Measurements from ENCODE around the gene ANKRD33B.

DNA sequence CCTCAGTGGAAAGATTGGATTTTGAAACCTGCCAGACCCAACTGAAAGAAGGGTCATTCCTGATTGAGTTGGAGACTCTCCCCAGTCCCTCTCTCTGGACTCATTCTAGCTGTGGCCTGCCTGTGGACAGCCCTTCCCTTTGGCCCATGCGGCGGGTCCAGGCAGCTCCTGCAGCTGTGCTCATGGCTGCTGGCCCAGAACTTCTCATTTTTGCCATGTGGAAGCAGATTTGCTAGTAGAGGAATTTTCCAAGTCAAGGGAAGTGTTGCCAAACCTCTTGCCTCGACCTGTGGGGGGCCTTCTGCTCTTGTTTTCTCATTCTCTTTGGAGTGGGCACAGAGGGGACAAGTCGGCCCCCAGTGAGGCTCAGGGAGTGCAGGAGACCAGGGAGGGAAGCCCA, 89.2 kb downstream of the ANKRD33B start:
- TF ChIP-seq, protein P1, sequence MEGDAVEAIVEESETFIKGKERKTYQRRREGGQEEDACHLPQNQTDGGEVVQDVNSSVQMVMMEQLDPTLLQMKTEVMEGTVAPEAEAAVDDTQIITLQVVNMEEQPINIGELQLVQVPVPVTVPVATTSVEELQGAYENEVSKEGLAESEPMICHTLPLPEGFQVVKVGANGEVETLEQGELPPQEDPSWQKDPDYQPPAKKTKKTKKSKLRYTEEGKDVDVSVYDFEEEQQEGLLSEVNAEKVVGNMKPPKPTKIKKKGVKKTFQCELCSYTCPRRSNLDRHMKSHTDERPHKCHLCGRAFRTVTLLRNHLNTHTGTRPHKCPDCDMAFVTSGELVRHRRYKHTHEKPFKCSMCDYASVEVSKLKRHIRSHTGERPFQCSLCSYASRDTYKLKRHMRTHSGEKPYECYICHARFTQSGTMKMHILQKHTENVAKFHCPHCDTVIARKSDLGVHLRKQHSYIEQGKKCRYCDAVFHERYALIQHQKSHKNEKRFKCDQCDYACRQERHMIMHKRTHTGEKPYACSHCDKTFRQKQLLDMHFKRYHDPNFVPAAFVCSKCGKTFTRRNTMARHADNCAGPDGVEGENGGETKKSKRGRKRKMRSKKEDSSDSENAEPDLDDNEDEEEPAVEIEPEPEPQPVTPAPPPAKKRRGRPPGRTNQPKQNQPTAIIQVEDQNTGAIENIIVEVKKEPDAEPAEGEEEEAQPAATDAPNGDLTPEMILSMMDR (IDR thresholded peaks at IDR 0.05) = no peak
- no peak for TF ChIP-seq POLR2A (IDR thresholded peaks at IDR 0.05)

Data from heart left ventricle (tissue), 13 donors.